SK-N-SH treated with all-trans-retinoic acid at 6 μM for 48 hours (cell line): ENCODE measurements around the gene WDR20.

ENCODE experiments used
- ATAC-seq: fragments of 200-7000 bp; cut with Tn5 transposase; 3 replicates; pipeline ENCODE4 v1.9.1; 2020; ENCODE audit warnings: mild to moderate bottlenecking, moderate library complexity
- ARNTL ChIP-seq: fragments of 450-650 bp; formaldehyde crosslinking; IDR thresholded peaks from 2 replicates; pipeline ENCODE4 v1.5.0; 2020; ENCODE audit warnings: low read depth, mild to moderate bottlenecking, moderate library complexity, borderline replicate concordance
- BACH2 ChIP-seq: fragments of 250-450 bp; sonication (Bioruptor Pico); IDR thresholded peaks from 2 replicates; pipeline ENCODE4 v1.9.0; 2021; ENCODE audit warnings: mild to moderate bottlenecking, borderline replicate concordance
- CSDC2 ChIP-seq: fragments of 250-450 bp; sonication (Bioruptor Pico); IDR thresholded peaks from 2 replicates; pipeline ENCODE4 v1.5.0; 2020; ENCODE audit warnings: mild to moderate bottlenecking, moderate library complexity
- ESRRG ChIP-seq: fragments of 250-450 bp; sonication (Bioruptor Pico); IDR thresholded peaks from 2 replicates; pipeline ENCODE4 v1.6.1; 2021; ENCODE audit warnings: mild to moderate bottlenecking
- GLIS3 ChIP-seq: fragments of 250-450 bp; sonication (Bioruptor Pico); IDR thresholded peaks from 2 replicates; pipeline ENCODE4 v1.5.0; 2020; ENCODE audit warnings: mild to moderate bottlenecking, moderate library complexity
- ISL1 ChIP-seq: fragments of 250-450 bp; sonication (Bioruptor Pico); IDR thresholded peaks from 2 replicates; pipeline ENCODE4 v2.1.2; 2022; ENCODE audit warnings: mild to moderate bottlenecking, moderate library complexity
- OSR1 ChIP-seq: fragments of 250-450 bp; sonication (Bioruptor Pico); IDR thresholded peaks from 2 replicates; pipeline ENCODE4 v1.8.0; 2022; ENCODE audit warnings: moderate library complexity, mild to moderate bottlenecking, inconsistent platforms
- PPARA ChIP-seq: fragments of 250-450 bp; sonication (Bioruptor Pico); IDR thresholded peaks from 2 replicates; pipeline ENCODE4 v1.5.0; 2020; ENCODE audit warnings: mild to moderate bottlenecking, borderline replicate concordance
- RARB ChIP-seq: fragments of 250-450 bp; sonication (Bioruptor Pico); IDR thresholded peaks from 2 replicates; pipeline ENCODE4 v1.8.0; 2021; ENCODE audit warnings: mild to moderate bottlenecking, moderate library complexity
- SNAI2 ChIP-seq: fragments of 250-450 bp; sonication (Bioruptor Pico); IDR thresholded peaks from 2 replicates; pipeline ENCODE4 v1.5.0; 2020; ENCODE audit warnings: mild to moderate bottlenecking, moderate library complexity
- TCF4 ChIP-seq: fragments of 250-450 bp; sonication (Bioruptor Pico); IDR thresholded peaks from 2 replicates; pipeline ENCODE4 v1.8.0; 2021; ENCODE audit warnings: mild to moderate bottlenecking, moderate library complexity, borderline replicate concordance
- TOX ChIP-seq: fragments of 250-450 bp; sonication (Bioruptor Pico); IDR thresholded peaks from 2 replicates; pipeline ENCODE4 v1.8.0; 2021; ENCODE audit warnings: mild to moderate bottlenecking, moderate library complexity, borderline replicate concordance
- ZC3H10 ChIP-seq: fragments of 250-450 bp; sonication (Bioruptor Pico); IDR thresholded peaks from 2 replicates; pipeline ENCODE4 v1.5.1; 2021; ENCODE audit warnings: mild to moderate bottlenecking, moderate library complexity
- ZFP3 ChIP-seq: fragments of 250-450 bp; sonication (Bioruptor Pico); IDR thresholded peaks from 2 replicates; pipeline ENCODE4 v1.5.0; 2020; ENCODE audit warnings: mild to moderate bottlenecking, moderate library complexity
- ZFP30 ChIP-seq: fragments of 450-650 bp; formaldehyde crosslinking; IDR thresholded peaks from 2 replicates; pipeline ENCODE4 v1.5.0; 2022; ENCODE audit warnings: mild to moderate bottlenecking, moderate library complexity
- ZNF565 ChIP-seq: fragments of 450-650 bp; formaldehyde crosslinking; conservative IDR thresholded peaks from 2 replicates; pipeline ENCODE4 v1.5.0; 2020; ENCODE audit warnings: low read depth, mild to moderate bottlenecking, moderate library complexity
- ZNF70 ChIP-seq: fragments of 450-650 bp; formaldehyde crosslinking; IDR thresholded peaks from 2 replicates; pipeline ENCODE4 v1.5.0; 2020; ENCODE audit warnings: mild to moderate bottlenecking, moderate library complexity
- TF ChIP-seq, protein P1 (sequence below): fragments of 250-450 bp; sonication (Bioruptor Pico); IDR thresholded peaks from 2 replicates; pipeline ENCODE4 v1.8.0; 2021; ENCODE audit warnings: low read depth, mild to moderate bottlenecking, moderate library complexity, borderline replicate concordance
- TF ChIP-seq, protein P2 (sequence below): fragments of 250-450 bp; sonication (Bioruptor Pico); IDR thresholded peaks from 2 replicates; pipeline ENCODE4 v1.5.1; 2021; ENCODE audit warnings: mild to moderate bottlenecking, moderate library complexity
- TF ChIP-seq, protein P3 (sequence below): fragments of 250-450 bp; sonication (Bioruptor Pico); IDR thresholded peaks from 2 replicates; pipeline ENCODE4 v1.8.0; 2020; ENCODE audit warnings: mild to moderate bottlenecking, moderate library complexity, borderline replicate concordance

WDR20 gene

DNA sequence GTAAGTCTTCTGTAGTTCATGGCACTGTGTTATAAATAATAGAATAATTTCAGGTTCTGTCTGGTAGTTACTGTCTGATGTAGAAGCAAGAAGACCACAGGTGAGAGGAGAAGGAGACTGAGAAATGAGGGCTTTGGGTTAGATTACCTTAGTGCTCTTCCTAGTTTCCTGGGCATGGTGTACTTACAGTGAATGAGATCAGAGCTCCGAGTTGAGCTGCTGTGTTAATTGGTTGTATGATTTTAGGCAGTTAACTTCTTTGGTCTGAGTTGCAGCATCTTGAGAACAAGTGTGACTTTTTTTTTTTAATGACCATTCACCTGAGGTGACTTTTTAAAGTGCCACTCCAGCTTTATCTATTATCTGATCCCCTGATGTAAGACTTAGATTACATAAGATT is 41.5 kb downstream of the WDR20 start (continued):
- TF ChIP-seq ZC3H10 (CRISPR knock-in tag) = no peak
- TF ChIP-seq ZNF565 = no peak
- TF ChIP-seq ISL1 (CRISPR knock-in tag) = no peak
- no peak for TF ChIP-seq ESRRG (CRISPR knock-in tag)
- TF ChIP-seq OSR1 (CRISPR knock-in tag) = no peak
- no peak for TF ChIP-seq GLIS3 (CRISPR knock-in tag)
- TF ChIP-seq PPARA = no peak
- TF ChIP-seq ARNTL (CRISPR knock-in tag) = no peak

DNA sequence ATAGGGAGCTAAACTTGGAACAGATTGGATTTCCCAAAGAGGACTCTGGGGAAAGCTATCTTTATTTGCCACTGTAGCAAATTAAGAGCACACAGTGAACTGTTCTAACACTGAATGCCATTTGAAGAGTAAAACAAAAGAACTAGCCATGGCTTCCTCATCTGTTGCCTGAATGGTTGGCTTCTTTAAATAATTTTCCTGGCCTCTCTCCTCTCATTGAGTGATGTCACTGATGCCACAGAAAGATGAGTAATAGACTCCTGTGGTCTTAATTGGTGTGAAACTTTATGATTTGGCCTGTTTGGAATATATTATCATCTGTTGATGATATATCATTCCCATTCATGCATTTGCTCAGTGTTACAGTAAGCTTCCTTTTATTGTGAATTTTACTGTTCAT is 42.5 kb downstream of the WDR20 start:
- TF ChIP-seq, protein P1, sequence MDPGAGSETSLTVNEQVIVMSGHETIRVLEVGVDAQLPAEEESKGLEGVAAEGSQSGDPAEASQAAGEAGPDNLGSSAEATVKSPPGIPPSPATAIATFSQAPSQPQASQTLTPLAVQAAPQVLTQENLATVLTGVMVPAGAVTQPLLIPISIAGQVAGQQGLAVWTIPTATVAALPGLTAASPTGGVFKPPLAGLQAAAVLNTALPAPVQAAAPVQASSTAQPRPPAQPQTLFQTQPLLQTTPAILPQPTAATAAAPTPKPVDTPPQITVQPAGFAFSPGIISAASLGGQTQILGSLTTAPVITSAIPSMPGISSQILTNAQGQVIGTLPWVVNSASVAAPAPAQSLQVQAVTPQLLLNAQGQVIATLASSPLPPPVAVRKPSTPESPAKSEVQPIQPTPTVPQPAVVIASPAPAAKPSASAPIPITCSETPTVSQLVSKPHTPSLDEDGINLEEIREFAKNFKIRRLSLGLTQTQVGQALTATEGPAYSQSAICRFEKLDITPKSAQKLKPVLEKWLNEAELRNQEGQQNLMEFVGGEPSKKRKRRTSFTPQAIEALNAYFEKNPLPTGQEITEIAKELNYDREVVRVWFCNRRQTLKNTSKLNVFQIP (CRISPR knock-in tag) = no peak
- no peak for TF ChIP-seq ZC3H10 (CRISPR knock-in tag)
- TF ChIP-seq ZNF565 = no peak
- TF ChIP-seq ISL1 (CRISPR knock-in tag) = no peak
- ATAC-seq = no peak

DNA sequence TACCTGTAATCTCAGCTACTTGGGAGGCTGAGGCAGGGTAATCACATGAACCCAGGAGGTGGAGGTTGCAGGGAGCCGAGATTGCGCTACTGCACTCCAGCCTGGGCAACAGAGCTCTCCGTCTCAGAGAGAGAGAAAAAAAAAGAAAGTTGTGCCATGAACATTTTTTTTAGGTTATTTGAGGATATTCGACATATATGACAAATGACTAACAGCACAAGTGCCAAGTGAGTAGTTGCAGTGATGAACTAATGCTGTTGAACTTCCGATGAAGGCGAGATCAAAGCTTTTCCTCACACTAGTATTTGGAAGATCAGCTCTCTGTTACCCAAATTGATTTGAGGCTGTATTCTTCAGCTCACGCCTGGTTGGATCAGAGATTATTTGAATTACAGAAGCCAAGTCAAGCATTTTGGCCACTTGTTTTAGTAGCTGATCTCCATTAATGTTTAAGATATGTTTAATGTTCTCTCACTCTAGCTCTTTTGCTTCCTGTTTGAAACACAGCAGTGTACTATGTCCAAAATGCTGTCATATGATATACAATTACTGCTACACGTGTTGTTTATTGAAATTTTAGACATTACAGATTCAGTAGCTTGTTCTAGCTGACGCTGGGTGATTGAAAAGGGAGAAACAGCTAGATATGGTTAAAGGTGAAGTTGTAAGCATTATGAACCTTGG is 43.4 kb downstream of the WDR20 start:
- ATAC-seq = no peak
- TF ChIP-seq ESRRG (CRISPR knock-in tag) (no peak), TCF4 (CRISPR knock-in tag) (no peak), ZNF565 (no peak), GLIS3 (CRISPR knock-in tag) (no peak)

DNA sequence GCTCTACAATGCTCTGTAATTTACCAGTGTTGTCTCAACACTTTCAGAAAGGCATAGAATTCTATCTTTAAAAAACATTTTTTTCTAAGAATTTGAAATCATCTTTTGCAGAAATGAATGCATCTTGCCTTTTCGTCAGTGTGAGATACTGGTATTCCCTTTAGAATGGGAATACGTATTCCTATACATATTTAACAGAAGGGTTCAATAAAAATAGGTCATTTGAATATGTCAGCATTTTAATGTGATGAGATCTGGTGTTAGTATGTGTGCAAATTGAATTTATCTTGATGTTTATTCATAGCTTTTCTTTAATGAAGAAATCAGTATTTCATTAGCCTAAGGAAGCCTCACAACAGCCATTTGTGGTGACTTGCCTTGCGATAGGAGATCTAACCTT is 44.2 kb downstream of the WDR20 start:
- TF ChIP-seq RARB (CRISPR knock-in tag) (no peak), ZFP3 (CRISPR knock-in tag) (no peak), PPARA (no peak), ZFP30 (CRISPR knock-in tag) (no peak), CSDC2 (no peak), ZNF565 (no peak), TCF4 (CRISPR knock-in tag) (no peak), ISL1 (CRISPR knock-in tag) (no peak), SNAI2 (CRISPR knock-in tag) (no peak), ZNF70 (no peak), ZC3H10 (CRISPR knock-in tag) (no peak), GLIS3 (CRISPR knock-in tag) (no peak), BACH2 (CRISPR knock-in tag) (no peak), ESRRG (CRISPR knock-in tag) (no peak)
- TF ChIP-seq, protein P2, sequence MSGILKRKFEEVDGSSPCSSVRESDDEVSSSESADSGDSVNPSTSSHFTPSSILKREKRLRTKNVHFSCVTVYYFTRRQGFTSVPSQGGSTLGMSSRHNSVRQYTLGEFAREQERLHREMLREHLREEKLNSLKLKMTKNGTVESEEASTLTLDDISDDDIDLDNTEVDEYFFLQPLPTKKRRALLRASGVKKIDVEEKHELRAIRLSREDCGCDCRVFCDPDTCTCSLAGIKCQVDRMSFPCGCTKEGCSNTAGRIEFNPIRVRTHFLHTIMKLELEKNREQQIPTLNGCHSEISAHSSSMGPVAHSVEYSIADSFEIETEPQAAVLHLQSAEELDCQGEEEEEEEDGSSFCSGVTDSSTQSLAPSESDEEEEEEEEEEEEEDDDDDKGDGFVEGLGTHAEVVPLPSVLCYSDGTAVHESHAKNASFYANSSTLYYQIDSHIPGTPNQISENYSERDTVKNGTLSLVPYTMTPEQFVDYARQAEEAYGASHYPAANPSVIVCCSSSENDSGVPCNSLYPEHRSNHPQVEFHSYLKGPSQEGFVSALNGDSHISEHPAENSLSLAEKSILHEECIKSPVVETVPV (CRISPR knock-in tag) = no peak
- TF ChIP-seq, protein P3, sequence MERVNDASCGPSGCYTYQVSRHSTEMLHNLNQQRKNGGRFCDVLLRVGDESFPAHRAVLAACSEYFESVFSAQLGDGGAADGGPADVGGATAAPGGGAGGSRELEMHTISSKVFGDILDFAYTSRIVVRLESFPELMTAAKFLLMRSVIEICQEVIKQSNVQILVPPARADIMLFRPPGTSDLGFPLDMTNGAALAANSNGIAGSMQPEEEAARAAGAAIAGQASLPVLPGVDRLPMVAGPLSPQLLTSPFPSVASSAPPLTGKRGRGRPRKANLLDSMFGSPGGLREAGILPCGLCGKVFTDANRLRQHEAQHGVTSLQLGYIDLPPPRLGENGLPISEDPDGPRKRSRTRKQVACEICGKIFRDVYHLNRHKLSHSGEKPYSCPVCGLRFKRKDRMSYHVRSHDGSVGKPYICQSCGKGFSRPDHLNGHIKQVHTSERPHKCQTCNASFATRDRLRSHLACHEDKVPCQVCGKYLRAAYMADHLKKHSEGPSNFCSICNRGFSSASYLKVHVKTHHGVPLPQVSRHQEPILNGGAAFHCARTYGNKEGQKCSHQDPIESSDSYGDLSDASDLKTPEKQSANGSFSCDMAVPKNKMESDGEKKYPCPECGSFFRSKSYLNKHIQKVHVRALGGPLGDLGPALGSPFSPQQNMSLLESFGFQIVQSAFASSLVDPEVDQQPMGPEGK = no peak

DNA sequence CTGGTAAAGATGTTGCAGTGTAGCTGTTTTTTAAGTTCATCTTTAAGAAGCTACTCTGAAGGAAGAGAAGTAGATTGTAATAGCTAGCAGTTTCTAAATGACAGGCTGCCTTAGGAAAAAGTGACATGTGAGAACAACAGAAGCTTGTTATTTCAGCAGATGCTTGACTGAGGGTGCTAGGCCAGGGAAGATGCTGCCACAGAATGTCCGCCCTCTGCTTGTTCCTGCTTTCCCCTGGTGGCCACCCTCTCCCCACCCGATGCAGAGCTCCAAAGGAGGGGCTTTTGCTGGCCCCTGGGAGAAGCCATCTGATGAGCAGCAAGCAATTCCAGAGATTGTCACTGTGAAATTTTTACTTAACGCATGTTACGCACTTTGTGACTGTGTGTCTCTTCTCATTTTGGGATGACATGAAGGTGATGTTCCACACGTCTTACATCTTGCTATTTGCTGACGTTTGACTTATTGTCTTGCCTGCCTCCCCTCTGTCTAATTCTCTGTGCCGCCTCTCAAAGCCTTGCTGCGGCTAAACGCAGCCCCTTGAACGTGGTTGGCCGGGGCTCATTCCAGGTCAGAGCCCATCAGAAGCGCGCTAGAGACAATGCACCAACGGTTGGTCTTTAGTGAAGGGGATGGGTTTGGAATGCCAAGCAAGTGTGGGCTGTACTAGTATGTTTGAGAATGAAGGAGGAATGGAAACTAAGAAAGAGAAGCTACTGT is 44.8 kb downstream of the WDR20 start:
- TF ChIP-seq TCF4 (CRISPR knock-in tag) (no peak), PPARA (no peak), TOX (CRISPR knock-in tag) (no peak), GLIS3 (CRISPR knock-in tag) (no peak), OSR1 (CRISPR knock-in tag) (no peak), ARNTL (CRISPR knock-in tag) (no peak), SNAI2 (CRISPR knock-in tag) (no peak), ZC3H10 (CRISPR knock-in tag) (no peak), ZFP30 (CRISPR knock-in tag) (no peak)
- TF ChIP-seq, protein P3 = no peak
- TF ChIP-seq, protein P1 (CRISPR knock-in tag) = no peak
- no peak for ATAC-seq

More for the DNA sequence above, 44.2 kb downstream of the WDR20 start:
- no peak for ATAC-seq
